AG20443 (cell line): Measurements from ENCODE around the gene HCLS1.
"Not testable (repeated sequence)": the region's sequence is repeated elsewhere in the genome, so short reads cannot be mapped to it uniquely, and the experiment has no call there.

Source experiments
- DNase-seq: peaks from one replicate; pipeline ENCODE4 v3.0.0; 2012; ENCODE audit warnings: low spot score, mixed read lengths

Gene HCLS1, protein sequence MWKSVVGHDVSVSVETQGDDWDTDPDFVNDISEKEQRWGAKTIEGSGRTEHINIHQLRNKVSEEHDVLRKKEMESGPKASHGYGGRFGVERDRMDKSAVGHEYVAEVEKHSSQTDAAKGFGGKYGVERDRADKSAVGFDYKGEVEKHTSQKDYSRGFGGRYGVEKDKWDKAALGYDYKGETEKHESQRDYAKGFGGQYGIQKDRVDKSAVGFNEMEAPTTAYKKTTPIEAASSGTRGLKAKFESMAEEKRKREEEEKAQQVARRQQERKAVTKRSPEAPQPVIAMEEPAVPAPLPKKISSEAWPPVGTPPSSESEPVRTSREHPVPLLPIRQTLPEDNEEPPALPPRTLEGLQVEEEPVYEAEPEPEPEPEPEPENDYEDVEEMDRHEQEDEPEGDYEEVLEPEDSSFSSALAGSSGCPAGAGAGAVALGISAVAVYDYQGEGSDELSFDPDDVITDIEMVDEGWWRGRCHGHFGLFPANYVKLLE

DNA sequence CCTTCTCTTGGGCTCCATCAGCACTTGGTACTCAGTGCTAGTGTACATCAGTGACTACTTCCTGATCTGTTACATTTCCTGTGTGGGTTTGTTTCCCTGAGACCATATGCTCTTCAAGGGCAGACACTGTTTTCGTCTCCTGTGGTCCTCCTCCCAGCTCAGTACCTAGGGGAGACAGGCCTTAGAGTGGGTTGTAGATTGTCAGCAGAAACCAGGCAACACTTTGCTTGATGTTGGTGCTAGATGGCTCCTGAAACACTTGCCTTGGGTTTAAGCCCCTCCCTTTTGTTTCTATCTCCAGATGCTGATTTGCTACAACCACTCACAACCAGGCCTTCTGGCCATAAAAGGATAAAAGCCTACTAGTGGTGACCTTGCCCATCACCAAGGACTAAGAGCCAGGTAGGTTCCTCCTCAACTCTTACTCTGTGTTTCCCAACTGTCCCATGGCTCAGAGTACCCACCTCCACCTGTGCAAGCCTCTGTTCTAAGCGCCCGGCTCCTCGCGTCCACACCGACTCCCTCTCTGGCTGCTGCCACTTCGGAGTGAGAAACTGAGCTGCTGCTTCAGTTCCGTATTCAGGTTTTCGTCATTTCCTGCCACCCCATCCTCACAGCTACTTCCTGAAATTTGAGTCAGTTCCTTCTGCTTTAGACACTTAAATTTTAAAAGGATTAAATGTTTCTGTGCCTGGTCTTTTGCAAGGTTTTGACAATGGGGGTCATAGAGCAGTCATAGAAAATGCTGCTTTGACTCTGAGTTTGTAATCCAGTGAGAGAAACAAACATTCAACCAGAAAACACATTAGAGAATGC lies at the start of gene HCLS1:
Gene HCLS1, minus strand, starts transcription at position 548 of the 816 bp plus-strand sequence. CDS start 2,556 bp downstream, outside the sequence.
- no peak for DNase-seq

DNA sequence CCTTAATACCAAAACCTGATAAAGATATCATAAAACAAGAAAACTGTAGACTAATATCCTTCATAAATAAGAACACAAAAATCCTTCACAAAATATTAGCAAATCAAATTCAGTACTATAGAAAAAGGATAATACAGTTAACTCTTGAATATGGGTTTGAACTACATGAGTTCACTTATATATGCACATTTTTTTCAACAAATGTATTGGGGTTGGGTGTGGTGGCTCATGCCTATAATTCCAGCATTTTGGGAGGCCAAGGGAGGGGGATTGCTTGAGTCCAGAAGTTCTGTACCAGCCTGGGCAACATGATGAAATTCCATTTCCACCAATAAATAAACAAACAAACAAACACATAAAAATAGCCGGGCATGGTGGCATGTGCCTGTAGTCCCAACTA lies 49.6 kb upstream of the HCLS1 start:
- no peak for DNase-seq

DNA sequence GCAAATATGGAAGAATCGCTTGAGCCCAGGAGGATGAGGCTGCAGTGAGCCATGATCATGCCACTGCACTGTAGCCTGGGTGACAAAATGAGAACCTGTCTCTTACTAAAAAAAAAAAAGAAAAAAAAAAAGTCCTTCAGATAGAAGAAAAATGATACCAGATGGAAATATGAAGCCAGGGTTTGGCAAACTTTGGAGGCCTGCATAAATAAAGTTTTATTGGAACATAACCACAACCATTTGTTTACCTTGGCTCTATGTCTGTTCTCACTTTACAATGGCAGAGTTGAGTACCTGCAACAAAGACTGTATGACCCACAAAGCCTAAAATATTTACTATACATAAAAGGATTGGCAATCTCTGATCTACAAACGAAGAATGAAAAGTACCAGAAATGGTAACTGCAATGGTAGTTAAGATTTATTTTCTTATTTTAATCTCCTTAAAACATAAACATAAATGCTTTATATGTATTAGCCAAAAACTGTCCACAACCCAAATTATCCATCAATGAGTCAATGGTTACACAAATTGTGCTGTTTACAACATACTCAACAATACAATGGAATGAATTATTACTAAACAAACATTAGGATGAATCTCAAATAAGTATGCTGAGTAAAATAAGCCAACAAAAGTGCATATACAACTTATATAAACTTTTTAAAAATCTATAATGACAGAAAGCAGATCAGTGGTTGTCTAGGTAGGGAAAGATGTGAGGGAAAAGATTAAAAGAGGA lies 47.0 kb upstream of the HCLS1 start:
- DNase-seq, result no peak

DNA sequence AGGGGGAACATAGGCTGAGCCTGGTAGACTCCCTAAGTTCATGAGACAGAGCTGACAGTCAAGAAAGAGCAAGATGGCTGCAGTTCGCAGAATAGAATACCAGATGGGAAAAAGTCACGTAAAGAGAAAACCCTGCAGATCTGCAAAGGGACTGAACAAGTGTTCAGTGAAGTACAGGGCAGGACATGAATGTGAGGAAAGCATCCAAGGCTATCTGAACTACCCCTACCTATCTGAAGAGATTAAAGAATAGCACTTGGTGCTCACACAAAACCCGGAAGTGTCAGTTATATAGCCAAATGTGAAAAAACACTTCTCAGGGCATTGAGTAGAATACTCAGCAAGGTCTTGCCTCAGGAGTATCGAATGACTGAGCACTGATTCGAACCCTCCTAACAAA lies 44.8 kb upstream of the HCLS1 start:
- no peak for DNase-seq

DNA sequence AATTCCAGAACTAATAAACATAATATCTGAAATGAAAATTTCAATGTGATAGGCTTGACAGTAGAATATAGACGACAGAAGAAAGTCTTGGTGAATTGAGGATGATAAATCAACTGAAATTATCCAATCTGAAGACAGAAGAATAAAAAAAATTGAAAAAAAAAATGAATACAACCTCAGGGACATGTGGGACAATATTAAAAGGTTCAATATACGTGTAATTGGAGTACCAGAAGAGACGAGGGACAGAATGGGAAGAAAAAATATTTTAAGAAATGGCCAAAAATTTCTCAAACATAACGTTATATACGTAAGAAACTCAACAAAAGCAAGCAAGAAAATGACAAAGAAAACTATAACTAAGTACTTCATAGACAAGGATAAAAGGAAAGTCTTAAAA lies 43.3 kb upstream of the HCLS1 start:
- no peak for DNase-seq

DNA sequence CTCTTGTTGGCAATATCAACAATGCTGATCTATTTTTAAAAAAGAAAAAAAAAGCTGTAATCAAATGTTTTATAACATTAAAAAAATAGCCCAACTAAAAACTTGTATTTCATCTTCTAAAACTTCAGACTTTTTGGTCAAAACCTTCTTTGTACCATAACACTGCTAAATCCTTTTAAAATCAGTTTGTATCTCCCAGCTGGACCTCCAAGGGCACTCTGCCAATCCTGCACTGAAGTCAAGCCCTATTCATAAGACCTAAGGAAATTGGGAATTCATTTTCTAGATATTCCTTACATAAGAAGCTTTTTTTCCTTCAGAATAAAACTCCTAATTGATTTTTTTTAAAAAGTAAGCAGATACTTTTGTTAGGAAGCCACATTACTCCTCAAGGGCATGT lies 38.2 kb upstream of the HCLS1 start:
- DNase-seq, result no peak

DNA sequence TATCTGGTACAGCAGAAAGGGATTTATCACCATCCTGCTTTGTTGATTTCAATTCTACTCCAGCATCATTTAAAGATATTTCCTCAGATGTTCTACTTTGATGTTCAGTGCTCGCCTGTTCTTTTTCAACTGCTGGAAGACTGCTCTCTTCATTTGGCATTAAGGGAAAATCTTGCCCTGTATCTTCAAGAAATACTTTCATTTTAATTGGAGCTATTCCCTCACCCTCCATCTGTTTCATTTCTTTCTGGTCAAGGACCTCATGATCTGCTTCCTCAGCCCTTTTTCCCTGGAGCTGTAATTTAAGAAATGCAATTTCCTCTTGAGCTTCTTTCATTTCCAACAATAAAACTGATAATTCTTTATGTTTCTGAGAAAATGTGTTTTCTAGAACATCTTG lies 37.8 kb upstream of the HCLS1 start:
- DNase-seq, result no peak

DNA sequence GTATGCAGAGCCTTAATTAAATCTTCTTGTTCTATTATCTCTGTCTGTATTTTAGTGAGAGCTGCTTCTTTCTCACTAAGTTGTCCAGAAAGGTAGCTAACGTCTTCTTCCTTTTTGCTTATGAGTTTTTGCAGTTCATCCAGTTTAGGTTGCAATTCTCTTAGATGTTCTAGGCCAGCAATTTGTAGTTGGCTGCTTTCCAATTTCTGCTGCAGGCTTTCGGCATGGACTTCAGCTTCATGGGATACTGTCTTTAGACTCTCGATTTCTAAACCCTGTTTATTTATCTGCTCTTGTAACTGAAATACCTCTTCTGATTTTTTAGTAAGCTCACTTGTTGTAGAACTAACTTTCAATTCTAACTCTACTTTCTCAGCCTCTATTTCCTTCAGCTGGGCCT lies 35.5 kb upstream of the HCLS1 start:
- no peak for DNase-seq

DNA sequence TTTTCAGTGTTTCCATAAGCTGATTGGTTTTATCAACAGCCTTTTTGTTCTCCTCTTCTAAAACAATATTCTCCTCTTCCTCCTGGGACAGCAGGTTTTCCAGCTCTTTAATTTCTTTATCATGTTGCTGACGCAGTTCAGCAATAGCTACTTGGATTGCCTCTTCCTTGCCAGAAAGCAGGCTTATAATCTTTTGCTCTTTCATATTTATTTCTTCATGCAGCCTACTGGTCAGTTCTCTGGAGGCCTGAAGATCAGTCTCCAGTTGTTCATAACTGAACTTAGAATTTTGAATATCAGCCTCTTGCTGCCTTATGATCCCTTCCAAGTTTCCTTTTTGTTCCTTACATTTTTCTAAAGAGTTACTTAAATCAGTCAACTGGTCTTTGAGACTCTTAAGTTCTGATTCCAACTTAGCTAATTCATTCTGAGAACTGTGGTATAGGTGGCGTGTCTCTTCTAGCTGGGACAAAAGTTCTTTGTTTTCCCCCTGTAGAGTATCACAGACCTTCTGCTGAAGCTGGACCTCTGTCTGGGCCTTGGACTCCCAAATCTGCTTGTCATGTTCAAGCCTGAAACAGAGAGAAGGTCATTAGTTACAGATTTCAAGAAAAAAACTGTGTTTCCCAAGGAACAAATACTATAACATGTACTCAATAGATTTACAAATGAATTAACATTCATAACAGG lies 31.5 kb upstream of the HCLS1 start:
- DNase-seq, result no peak

DNA sequence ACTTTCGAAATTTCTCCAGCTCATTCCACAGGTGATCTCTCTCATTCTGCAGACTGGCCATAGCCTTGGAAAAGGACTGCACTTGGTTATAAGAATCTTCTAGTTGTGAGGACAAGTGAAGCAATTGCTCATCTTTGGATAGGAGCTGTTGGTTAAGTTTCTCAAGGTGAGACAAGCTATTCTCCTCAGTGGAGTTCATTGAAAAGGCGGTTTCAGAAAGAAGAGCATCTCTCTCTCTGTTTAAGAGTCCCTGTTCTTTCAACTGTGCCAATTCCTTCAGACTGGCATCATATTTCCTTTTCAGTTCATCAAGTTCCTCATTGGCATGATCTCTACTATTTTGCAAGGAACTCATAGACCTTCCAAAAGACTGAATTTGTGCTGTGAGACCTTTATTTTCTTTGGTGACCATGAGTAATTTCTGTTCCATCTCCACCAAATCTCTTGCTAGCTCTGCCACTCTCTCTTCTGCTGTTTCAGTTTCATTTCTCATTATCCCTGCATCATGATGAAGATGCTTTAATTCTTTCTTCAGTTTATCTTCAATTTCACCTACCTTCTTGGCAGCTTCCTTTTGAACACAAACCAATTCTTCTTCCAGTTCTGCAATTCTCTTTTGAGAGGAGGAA lies 30.2 kb upstream of the HCLS1 start:
- DNase-seq, result no peak

DNA sequence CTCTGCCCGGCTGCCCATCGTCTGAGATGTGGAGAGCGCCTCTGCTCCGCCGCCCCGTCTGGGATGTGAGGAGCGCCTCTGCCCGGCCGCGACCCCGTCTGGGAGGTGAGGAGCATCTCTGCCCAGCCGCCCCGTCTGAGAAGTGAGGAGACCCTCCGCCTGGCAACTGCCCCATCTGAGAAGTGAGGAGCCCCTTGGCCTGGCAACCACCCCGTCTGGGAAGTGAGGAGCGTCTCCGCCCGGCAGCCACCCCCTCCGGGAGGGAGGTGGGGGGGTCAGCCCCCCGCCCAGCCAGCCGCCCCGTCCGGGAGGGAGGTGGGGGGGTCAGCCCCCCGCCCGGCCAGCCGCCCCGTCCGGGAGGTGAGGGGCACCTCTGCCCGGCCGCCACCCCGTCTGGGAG lies 28.0 kb upstream of the HCLS1 start:
- DNase-seq, result not testable (repeated sequence)

DNA sequence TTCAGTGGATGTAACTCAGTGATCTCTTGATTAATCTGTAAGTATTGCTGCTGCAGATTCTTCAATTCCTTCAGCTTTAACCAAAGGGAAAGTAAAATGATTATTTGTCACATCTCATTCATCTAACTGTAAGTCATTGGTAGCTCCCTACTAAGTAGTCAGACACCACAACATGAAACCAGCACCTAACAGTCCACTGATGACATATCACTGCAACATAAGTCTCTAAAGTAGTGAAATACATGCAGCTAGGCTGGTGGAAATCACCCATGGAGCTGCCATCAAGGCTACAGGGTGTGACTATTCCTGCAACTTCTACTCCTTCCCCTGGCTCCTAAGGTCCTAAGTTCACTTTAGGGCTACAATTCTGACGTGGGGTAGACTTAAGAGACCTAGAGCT lies 21.1 kb upstream of the HCLS1 start:
- DNase-seq, result no peak

DNA sequence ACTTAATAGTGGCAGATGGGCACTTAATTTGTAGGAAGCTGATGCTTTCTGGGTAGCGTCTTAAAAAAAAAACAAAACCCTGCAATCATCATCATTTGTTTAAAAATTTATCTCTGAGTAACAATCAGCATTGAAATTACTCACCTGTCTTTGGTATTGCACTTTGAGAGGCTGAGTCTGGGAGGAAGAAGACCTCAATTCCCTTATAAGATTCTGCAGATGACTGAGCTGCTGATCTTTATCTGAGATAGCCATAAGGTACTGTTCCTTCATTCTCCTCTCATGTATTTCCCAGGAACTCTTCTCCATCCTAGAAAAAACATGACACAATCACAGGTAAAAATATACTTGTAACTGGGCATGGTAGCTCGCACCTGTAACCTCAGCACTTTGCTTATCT lies 16.4 kb upstream of the HCLS1 start:
- DNase-seq, result no peak

DNA sequence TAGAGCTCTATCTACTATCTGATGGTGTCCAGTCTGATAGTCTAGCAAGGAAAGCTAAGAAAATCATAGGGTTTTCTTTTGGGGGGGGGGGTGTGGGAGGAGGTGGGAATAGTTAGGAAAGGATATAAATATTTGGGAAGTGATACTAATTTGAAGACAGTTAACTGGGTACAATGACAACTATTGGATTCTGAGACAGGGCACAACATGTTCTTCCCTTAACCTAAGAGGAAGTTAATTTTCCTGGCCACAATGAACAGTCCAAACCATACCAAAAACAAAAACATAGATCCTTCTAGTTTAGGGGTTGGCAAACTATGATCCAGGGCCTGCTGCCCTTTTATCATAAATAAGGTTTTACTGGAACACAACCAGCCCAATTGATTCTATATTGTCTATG lies 10.0 kb upstream of the HCLS1 start:
- no peak for DNase-seq

DNA sequence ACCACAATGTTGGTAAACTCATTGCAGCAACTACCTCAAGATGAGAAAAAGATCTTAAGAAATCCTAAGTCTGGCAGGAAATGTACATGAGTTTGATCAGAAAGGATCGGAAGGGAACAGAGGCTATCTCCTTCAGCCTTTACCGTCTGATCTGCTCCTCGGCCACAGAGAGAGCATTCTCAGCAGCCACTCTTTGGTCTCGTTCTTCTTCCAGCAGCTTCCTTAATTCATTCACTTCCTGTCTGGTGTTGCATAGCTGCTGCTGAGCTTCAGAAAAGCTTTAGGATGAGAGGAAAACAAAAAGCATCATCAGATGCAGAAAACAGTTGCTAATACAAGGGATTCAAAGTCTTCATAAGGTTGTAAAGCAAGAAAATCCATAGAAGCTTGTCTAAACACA lies 6.6 kb upstream of the HCLS1 start:
- no peak for DNase-seq

DNA sequence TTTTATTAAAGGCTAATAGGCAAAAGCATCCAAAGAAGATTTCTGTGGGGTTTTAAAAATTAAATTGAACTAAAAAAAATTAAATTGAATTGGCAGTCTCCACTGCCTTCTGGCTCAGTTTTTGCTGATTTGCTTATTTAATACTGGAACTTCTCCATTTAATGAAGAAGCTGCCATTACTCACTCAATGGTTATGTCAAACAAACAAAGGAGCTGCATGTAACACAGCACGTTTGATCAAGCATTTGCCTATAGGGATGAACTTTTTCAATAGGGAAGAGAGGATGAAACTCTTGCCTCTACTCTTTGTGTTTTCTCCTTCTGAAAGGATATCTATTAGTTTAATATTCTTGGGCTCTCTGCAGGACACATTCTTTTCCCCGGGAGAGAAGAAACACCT lies 4.8 kb upstream of the HCLS1 start:
- DNase-seq, result no peak

DNA sequence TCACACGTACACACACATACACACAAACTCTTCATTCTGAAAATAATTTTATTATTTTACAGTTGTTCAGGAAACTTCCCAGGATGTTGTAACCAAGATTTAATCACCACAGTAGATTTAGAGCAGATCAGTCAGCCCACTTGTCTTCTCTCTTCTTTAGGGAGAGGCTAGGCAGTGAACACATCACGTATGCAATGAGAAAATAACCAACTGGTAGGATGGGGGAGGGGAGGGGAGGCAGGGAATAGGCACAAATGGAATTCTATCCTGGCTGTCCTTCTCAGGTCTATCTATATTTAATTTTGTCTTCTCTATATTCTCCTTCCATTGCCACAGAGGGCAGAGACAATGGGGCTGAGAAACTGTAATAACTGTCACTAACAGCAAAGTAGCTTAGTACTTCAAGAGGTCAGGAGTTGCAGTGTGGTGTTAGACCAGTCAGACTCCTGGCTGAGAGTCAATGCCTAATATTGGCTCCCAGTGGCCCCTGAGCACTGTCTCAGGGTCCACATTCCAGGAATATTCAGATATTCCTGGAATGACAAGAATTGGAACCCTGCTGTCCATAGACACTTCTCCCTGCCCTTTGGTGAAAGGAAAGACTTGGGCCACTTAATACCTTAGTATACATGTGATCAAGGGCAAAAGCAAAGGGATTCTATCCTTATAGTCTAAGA lies 2.6 kb upstream of the HCLS1 start:
- DNase-seq, result no peak

DNA sequence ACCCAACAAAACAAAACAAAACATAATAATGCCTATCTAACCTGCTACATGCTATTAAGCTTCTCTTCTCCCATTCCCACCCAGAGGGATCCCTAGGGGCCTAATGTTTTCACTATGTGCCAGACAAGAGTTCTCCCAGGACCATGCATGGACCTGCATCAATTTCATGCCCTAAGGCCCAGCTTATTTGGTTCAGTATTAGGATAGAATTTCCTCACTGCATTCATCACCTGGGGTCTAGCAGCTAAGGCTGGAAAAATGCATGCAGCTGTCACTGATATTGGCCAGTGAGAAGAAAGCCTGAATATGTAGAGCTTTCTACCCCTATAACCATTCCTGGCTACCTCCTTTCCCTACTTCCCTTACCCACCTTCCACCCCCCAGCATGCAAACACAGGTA lies 2.0 kb upstream of the HCLS1 start:
- DNase-seq, result no peak

DNA sequence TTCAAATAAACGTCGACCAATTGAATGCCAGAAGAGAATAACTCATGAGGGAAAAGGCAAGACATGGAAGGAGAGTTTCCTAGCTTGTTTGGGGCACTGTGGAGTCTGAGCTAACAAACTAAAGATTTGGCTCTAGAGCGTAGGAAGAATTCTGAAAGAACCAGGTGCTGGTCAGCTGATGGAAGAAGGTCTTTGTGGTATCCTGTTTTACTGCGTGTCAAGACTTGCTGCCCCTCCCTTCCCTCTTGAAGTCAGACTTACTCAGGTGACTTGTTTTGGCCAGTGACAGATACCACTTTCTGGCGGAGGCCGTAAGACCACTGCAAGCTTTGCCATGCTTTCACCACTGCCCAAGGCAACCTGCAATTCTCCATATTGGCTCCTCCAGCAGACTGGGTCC lies 673 bp upstream of the HCLS1 start:
- no peak for DNase-seq

DNA sequence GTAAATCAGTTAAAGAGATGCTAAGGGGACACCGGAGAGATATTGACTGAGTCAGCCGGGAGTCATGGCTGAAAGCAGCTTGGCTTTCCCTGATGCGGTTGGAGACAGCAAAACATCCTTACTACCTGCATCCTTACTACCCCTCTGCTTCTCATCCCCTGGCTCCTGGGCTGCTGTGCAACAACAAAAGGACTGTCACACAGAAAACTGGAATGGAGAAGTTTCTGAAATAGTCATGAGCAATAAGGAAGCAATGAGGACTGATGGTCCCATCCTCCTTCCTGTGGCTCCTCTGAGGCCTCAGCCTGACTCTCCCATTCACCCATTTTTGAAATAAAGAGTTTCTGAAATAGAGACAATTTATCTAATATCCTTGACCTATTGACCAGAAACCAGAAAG lies 1.1 kb downstream of the HCLS1 start:
- no peak for DNase-seq
